ENCODE results near the gene DENND5B.

- TF ChIP-seq CTCF (IDR thresholded peaks at IDR 0.05) (no peak), POLR2A (IDR thresholded peaks at IDR 0.05) (no peak)
Observed at GRCh38 chr12:31423405-31423804, 167.5 kb downstream of the DENND5B start.

Data from Peyer's patch (tissue), 4 donors.